ENCODE results near the gene SGSM1. TPM values are rescaled to one million over a fixed set of nuclear protein-coding genes. Genes with fewer than 3 reads are reported as not detected.

Gene SGSM1
- total and polyA plus RNA-seq, 2 donors from 2014 or later, result 3.6 to 4.7 TPM

GRCh38 chr22:24789516-24789915 lies 16.5 kb upstream of the SGSM1 start:
- no peaks in the 10 kb centered on the region for H3K4me1 ChIP-seq (ENCODE audit: control insufficient read depth in 2 of 3, insufficient read depth in 2 of 3, low read depth in 1 of 3, low read length in 3 of 3)
- FAIRE-seq (no peak), DNase-seq (no peak)
- H3K36me3 ChIP-seq (ENCODE audit: control insufficient read depth in 2 of 3, insufficient read depth in 3 of 3, low read length in 3 of 3), result no peaks in the 10 kb centered on the region
- no peaks in the 10 kb centered on the region for H3K27me3 ChIP-seq (ENCODE audit: control insufficient read depth, insufficient read depth, low read length)
- H3K9ac ChIP-seq (ENCODE audit: low read length in 3 of 3), result no peak overlapping the region
- H3K4me3 ChIP-seq (ENCODE audit: low read length in 3 of 3), result no peak overlapping the region
- no peak overlapping the region for H3K27ac ChIP-seq (ENCODE audit: low read depth in 2 of 2, low read length in 2 of 2)
- intact Hi-C loops (cut with DNase I), result no loop called here
- no peak for TF ChIP-seq CTCF (IDR thresholded peaks at IDR 0.05; ENCODE audit: borderline replicate concordance, extremely low read depth, insufficient read depth)
- no peaks in the 10 kb centered on the region for H3K9me3 ChIP-seq (ENCODE audit: control insufficient read depth in 2 of 3, insufficient read depth in 1 of 3, low read length in 3 of 3)

GRCh38 chr22:24791362-24791761 lies 14.6 kb upstream of the SGSM1 start:
- H3K9me3 ChIP-seq (ENCODE audit: control insufficient read depth in 2 of 3, insufficient read depth in 1 of 3, low read length in 3 of 3), result no peaks in the 10 kb centered on the region
- H3K27me3 ChIP-seq (ENCODE audit: control insufficient read depth, insufficient read depth, low read length), result no peaks in the 10 kb centered on the region
- DNase-seq (no peak), FAIRE-seq (no peak)
- H3K4me3 ChIP-seq (ENCODE audit: low read length in 3 of 3), result no peak overlapping the region
- H3K4me1 ChIP-seq (ENCODE audit: control insufficient read depth in 2 of 3, insufficient read depth in 2 of 3, low read depth in 1 of 3, low read length in 3 of 3), result no peaks in the 10 kb centered on the region
- H3K27ac ChIP-seq (ENCODE audit: low read depth in 2 of 2, low read length in 2 of 2), result no peak overlapping the region
- no peaks in the 10 kb centered on the region for H3K36me3 ChIP-seq (ENCODE audit: control insufficient read depth in 2 of 3, insufficient read depth in 3 of 3, low read length in 3 of 3)
- intact Hi-C loops (cut with DNase I), result no loop called here
- H3K9ac ChIP-seq (ENCODE audit: low read length in 3 of 3), result no peak overlapping the region
- no peak for TF ChIP-seq CTCF (IDR thresholded peaks at IDR 0.05; ENCODE audit: borderline replicate concordance, extremely low read depth, insufficient read depth)

- Histone ChIP-seq H3K4me3 (ENCODE audit: low read length in 3 of 3) (no peak overlapping the region), H3K27me3 (ENCODE audit: control insufficient read depth, insufficient read depth, low read length) (no peaks in the 10 kb centered on the region), H3K36me3 (ENCODE audit: control insufficient read depth in 2 of 3, insufficient read depth in 3 of 3, low read length in 3 of 3) (no peaks in the 10 kb centered on the region), H3K4me1 (ENCODE audit: control insufficient read depth in 2 of 3, insufficient read depth in 2 of 3, low read depth in 1 of 3, low read length in 3 of 3) (no peaks in the 10 kb centered on the region), H3K27ac (ENCODE audit: low read depth in 2 of 2, low read length in 2 of 2) (no peak overlapping the region), H3K9me3 (ENCODE audit: control insufficient read depth in 2 of 3, insufficient read depth in 1 of 3, low read length in 3 of 3) (no peaks in the 10 kb centered on the region), H3K9ac (ENCODE audit: low read length in 3 of 3) (no peak overlapping the region)
- FAIRE-seq (no peak), DNase-seq (no peak)
- intact Hi-C loops (cut with DNase I), result no loop called here
- TF ChIP-seq CTCF (IDR thresholded peaks at IDR 0.05; ENCODE audit: borderline replicate concordance, extremely low read depth, insufficient read depth), result no peak
Measured at GRCh38 chr22:24796056-24796455, 10.0 kb upstream of the SGSM1 start.

GRCh38 chr22:24796860-24797259 lies 9.2 kb upstream of the SGSM1 start:
- DNase-seq, result no peak
- Histone ChIP-seq H3K4me3 (ENCODE audit: low read length in 3 of 3) (no peak overlapping the region), H3K9me3 (ENCODE audit: control insufficient read depth in 2 of 3, insufficient read depth in 1 of 3, low read length in 3 of 3) (no peaks in the 10 kb centered on the region), H3K4me1 (ENCODE audit: control insufficient read depth in 2 of 3, insufficient read depth in 2 of 3, low read depth in 1 of 3, low read length in 3 of 3) (no peaks in the 10 kb centered on the region), H3K27ac (ENCODE audit: low read depth in 2 of 2, low read length in 2 of 2) (no peak overlapping the region), H3K9ac (ENCODE audit: low read length in 3 of 3) (no peak overlapping the region), H3K27me3 (ENCODE audit: control insufficient read depth, insufficient read depth, low read length) (no peaks in the 10 kb centered on the region), H3K36me3 (ENCODE audit: control insufficient read depth in 2 of 3, insufficient read depth in 3 of 3, low read length in 3 of 3) (no peaks in the 10 kb centered on the region)
- TF ChIP-seq CTCF (IDR thresholded peaks at IDR 0.05; ENCODE audit: borderline replicate concordance, extremely low read depth, insufficient read depth), result no peak
- no peak for FAIRE-seq
- intact Hi-C loops (cut with DNase I), result no loop called here
